HL-60 (cell line): ENCODE results near the gene KCNQ5.
"Not testable (repeated sequence)": the region's sequence is repeated elsewhere in the genome, so short reads cannot be mapped to it uniquely, and the experiment has no call there.

Source experiments
- DNase-seq, 2 experiments: peaks; one replicate each; pipeline ENCODE4 v3.0.0-alpha.2; 2010 to 2020; ENCODE audit warnings: low read depth in 1 of 2, low spot score in 1 of 2
- H3K27ac ChIP-seq: fragments of 250-450 bp; sonication (Bioruptor Pico); replicated peaks from 2 replicates; pipeline ENCODE4 v1.5.1; 2020; ENCODE audit warnings: mild to moderate bottlenecking, moderate library complexity
- H3K27me3 ChIP-seq: fragments of 250-450 bp; sonication (Bioruptor Pico); 2 replicates; pipeline ENCODE4 v1.5.1; 2021; ENCODE audit warnings: mild to moderate bottlenecking, moderate library complexity; ENCODE audit not compliant: insufficient read depth, poor library complexity, severe bottlenecking
- H3K4me3 ChIP-seq: replicated peaks from 2 replicates; pipeline ENCODE4 v1.5.1; 2011; ENCODE audit warnings: mild to moderate bottlenecking, control low read depth, low read length; ENCODE audit not compliant: insufficient read depth
- GABPA ChIP-seq: IDR thresholded peaks from 2 replicates; pipeline ENCODE4 v1.6.1; 2012; ENCODE audit warnings: low read depth
- POLR2AphosphoS5 ChIP-seq: IDR thresholded peaks from 2 replicates; pipeline ENCODE4 v1.6.1; 2012; ENCODE audit warnings: low read depth
- SPI1 ChIP-seq: IDR thresholded peaks from 2 replicates; pipeline ENCODE4 v1.6.1; 2012; ENCODE audit warnings: low read depth, mild to moderate bottlenecking, borderline replicate concordance
- TF ChIP-seq, protein P1 (sequence below): IDR thresholded peaks from 2 replicates; pipeline ENCODE4 v1.6.1; 2012; ENCODE audit warnings: low read depth; ENCODE audit not compliant: insufficient replicate concordance
- TF ChIP-seq, protein P2 (sequence below): IDR thresholded peaks from one replicate; pipeline ENCODE4 v1.5.1; 2011; ENCODE audit warnings: low read length, control low read depth, inconsistent platforms; ENCODE audit not compliant: insufficient read depth

The KCNQ5 gene

DNA sequence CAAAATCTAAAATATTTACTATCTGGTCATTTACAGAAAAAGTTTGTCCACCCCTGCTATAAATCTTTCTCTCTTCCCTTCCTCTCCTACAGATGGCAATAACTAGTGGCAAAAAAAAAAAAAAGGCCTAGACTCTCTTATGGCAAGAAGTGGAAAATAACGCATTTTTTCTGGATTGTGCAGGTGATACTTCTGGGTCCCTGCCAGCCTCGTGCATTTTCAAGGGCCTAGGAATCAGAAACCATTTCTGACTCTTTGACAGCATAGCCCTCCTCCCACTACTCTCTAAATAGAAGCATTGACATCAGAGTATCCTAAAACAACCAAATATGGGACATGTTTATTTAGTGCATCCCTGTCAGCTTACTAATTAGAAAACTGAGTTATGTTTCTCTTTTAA is 352.4 kb downstream of the KCNQ5 start:
- Histone ChIP-seq H3K27me3 (no peaks in the 10 kb centered on the region), H3K27ac (no peak overlapping the region), H3K4me3 (no peak overlapping the region)
- DNase-seq: no peak
- TF ChIP-seq, protein P1, sequence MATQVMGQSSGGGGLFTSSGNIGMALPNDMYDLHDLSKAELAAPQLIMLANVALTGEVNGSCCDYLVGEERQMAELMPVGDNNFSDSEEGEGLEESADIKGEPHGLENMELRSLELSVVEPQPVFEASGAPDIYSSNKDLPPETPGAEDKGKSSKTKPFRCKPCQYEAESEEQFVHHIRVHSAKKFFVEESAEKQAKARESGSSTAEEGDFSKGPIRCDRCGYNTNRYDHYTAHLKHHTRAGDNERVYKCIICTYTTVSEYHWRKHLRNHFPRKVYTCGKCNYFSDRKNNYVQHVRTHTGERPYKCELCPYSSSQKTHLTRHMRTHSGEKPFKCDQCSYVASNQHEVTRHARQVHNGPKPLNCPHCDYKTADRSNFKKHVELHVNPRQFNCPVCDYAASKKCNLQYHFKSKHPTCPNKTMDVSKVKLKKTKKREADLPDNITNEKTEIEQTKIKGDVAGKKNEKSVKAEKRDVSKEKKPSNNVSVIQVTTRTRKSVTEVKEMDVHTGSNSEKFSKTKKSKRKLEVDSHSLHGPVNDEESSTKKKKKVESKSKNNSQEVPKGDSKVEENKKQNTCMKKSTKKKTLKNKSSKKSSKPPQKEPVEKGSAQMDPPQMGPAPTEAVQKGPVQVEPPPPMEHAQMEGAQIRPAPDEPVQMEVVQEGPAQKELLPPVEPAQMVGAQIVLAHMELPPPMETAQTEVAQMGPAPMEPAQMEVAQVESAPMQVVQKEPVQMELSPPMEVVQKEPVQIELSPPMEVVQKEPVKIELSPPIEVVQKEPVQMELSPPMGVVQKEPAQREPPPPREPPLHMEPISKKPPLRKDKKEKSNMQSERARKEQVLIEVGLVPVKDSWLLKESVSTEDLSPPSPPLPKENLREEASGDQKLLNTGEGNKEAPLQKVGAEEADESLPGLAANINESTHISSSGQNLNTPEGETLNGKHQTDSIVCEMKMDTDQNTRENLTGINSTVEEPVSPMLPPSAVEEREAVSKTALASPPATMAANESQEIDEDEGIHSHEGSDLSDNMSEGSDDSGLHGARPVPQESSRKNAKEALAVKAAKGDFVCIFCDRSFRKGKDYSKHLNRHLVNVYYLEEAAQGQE: no peak
- TF ChIP-seq GABPA (no peak), POLR2AphosphoS5 (no peak), SPI1 (no peak)
- TF ChIP-seq, protein P2, sequence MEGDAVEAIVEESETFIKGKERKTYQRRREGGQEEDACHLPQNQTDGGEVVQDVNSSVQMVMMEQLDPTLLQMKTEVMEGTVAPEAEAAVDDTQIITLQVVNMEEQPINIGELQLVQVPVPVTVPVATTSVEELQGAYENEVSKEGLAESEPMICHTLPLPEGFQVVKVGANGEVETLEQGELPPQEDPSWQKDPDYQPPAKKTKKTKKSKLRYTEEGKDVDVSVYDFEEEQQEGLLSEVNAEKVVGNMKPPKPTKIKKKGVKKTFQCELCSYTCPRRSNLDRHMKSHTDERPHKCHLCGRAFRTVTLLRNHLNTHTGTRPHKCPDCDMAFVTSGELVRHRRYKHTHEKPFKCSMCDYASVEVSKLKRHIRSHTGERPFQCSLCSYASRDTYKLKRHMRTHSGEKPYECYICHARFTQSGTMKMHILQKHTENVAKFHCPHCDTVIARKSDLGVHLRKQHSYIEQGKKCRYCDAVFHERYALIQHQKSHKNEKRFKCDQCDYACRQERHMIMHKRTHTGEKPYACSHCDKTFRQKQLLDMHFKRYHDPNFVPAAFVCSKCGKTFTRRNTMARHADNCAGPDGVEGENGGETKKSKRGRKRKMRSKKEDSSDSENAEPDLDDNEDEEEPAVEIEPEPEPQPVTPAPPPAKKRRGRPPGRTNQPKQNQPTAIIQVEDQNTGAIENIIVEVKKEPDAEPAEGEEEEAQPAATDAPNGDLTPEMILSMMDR: no peak

DNA sequence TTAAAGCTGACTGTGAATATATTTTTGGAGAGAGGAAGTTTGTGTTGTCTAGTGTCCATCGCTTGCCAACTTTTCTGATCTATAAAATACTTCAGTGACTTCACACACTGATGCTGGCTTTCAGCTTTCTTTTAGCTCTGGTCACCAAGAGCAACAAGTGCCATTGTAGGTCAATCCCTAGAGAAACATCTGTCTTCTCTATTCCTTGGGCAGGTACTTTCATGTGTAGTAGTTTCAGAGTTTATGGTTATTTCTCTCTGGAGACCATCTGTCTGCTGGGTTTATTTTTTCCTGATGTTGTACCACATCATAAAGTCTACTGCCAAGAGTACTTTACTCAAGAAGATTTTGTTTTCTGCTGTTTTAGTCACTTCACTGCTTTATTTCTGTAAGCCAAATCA is 353.5 kb downstream of the KCNQ5 start:
- TF ChIP-seq, protein P1: no peak
- no peak for TF ChIP-seq POLR2AphosphoS5
- TF ChIP-seq SPI1: no peak
- TF ChIP-seq GABPA: no peak
- TF ChIP-seq, protein P2: no peak
- Histone ChIP-seq H3K27me3 (no peaks in the 10 kb centered on the region), H3K4me3 (no peak overlapping the region), H3K27ac (no peak overlapping the region)
- no peak for DNase-seq

DNA sequence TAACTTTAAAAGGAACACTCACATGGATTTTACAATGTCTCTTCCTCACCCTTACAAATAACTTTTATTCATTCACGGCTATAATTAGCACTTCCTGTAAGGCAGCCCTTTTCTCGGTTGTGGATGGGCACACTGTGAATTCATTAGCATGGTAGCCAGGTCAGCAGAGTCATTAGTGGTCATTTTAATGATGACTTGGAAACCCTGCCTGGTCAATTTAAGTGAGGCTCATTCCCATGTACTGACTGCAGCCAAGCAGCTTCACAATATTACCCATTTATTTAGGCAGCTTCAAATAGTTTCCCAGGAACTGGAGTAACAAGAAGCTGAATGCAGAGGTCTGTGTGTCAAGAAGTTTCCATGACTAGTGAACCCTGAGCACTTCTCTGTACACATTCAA is 354.6 kb downstream of the KCNQ5 start:
- Histone ChIP-seq H3K27me3 (no peaks in the 10 kb centered on the region), H3K27ac (no peak overlapping the region), H3K4me3 (no peak overlapping the region)
- DNase-seq: no peak
- TF ChIP-seq SPI1 (no peak), POLR2AphosphoS5 (no peak)
- TF ChIP-seq, protein P2: no peak

DNA sequence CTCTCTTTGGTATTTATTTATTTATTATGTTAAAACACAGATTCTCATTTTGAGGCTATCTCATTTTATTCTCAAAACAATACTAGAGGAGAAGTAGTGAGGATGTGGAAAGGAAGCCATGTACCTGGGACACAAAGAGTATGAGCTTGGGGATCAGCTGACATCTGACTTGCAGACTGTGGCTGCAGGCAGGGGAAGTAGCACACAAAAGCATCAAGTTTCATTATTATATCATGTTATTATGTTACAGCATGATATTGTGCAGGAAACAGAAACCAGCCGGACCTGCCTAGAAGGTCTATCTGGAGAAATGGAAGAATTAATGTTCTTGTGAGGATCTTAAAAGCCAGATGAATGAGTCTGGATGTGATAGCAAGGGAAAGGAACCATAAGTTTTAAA is 355.2 kb downstream of the KCNQ5 start:
- no peak overlapping the region for H3K4me3 ChIP-seq
- TF ChIP-seq POLR2AphosphoS5 (no peak), GABPA (no peak), SPI1 (no peak)
- TF ChIP-seq, protein P1: no peak
- TF ChIP-seq, protein P2: no peak
- H3K27me3 ChIP-seq: no peaks in the 10 kb centered on the region
- no peak for DNase-seq
- no peak overlapping the region for H3K27ac ChIP-seq

DNA sequence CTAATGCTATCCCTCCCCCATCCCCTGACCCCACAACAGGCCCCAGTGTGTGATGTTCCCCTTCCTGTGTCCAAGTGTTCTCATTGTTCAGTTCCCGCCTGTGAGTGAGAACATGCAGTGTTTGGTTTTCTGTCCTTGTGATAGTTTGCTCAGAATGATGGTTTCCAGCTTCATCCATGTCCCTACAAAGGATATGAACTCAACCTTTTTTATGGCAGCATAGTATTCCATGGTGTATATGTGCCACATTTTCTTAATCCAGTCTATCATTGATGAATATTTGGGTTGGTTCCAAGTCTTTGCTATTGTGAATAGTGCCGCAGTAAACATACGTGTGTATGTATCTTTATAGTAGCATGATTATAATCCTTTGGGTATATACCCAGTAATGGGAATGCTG is 356.9 kb downstream of the KCNQ5 start:
- H3K4me3 ChIP-seq, DNase-seq, H3K27me3 ChIP-seq, H3K27ac ChIP-seq: not testable (repeated sequence)
